Activated effector memory CD4-positive, alpha-beta T cell treated with anti-CD3 and anti-CD28 coated beads, Interleukin-2, amount 50 U/mL, for 16 hours (primary cell): ENCODE data around the gene CISD1.

ENCODE experiments used
- DNase-seq: peaks from one replicate; pipeline ENCODE4 v3.0.0-alpha.2; 2020

CISD1 gene

GRCh38 chr10:58266003-58266825 is 2.7 kb upstream of the CISD1 start:
- no peak for DNase-seq

- DNase-seq: peak; percentile 77
Observed at GRCh38 chr10:58266826-58267712, 1.9 kb upstream of the CISD1 start.

- DNase-seq: peak; percentile 98
Observed at GRCh38 chr10:58267713-58268453, 1.1 kb upstream of the CISD1 start, which contains the start of gene IPMK. TSS of gene IPMK (minus strand) at chr10:58267894. CDS start at chr10:58267611, 283 bp downstream.

- DNase-seq: no peak
Observed at GRCh38 chr10:58268454-58268945, 462 bp upstream of the CISD1 start.

- no peak for DNase-seq
Observed at GRCh38 chr10:58269782-58270290, 874 bp downstream of the CISD1 start.

- no peak for DNase-seq
Observed at GRCh38 chr10:58275261-58275660, 6.3 kb downstream of the CISD1 start.

- no peak for DNase-seq
Observed at GRCh38 chr10:58275908-58276307, 6.9 kb downstream of the CISD1 start.

- no peak for DNase-seq
Observed at GRCh38 chr10:58278274-58278961, 9.5 kb downstream of the CISD1 start.

- DNase-seq: no peak
Observed at GRCh38 chr10:58278962-58279307, 10.0 kb downstream of the CISD1 start.

GRCh38 chr10:58280477-58280876 is 11.5 kb downstream of the CISD1 start:
- no peak for DNase-seq

- no peak for DNase-seq
Observed at GRCh38 chr10:58281092-58281752, 12.3 kb downstream of the CISD1 start.

- DNase-seq: no peak
Observed at GRCh38 chr10:58282615-58283014, 13.7 kb downstream of the CISD1 start.

- DNase-seq: peak; percentile 63
Observed at GRCh38 chr10:58291538-58292174, 22.7 kb downstream of the CISD1 start.

GRCh38 chr10:58293989-58294388 is 25.0 kb downstream of the CISD1 start:
- no peak for DNase-seq

- DNase-seq: peak; percentile 78
Observed at GRCh38 chr10:58299580-58299979, 30.6 kb downstream of the CISD1 start.

- no peak for DNase-seq
Observed at GRCh38 chr10:58300676-58301075, 31.7 kb downstream of the CISD1 start.

GRCh38 chr10:58302254-58302653 is 33.3 kb downstream of the CISD1 start:
- DNase-seq: no peak

- DNase-seq: no peak
Observed at GRCh38 chr10:58304099-58304633, 35.2 kb downstream of the CISD1 start.

- DNase-seq: no peak
Observed at GRCh38 chr10:58305821-58306220, 36.9 kb downstream of the CISD1 start.

- DNase-seq: no peak
Observed at GRCh38 chr10:58307676-58308075, 38.7 kb downstream of the CISD1 start.

- no peak for DNase-seq
Observed at GRCh38 chr10:58311026-58311425, 42.1 kb downstream of the CISD1 start.
